ENCODE data around the gene SHCBP1L. TPM values are rescaled to one million over a fixed set of nuclear protein-coding genes. Genes with fewer than 3 reads are reported as not detected.

SHCBP1L gene
- total and polyA plus RNA-seq, 9 of the 15 experiments (the other 6 are each of a cell fraction or from before 2014, with no cell fraction given) = not detected

- TF ChIP-seq ZFP30 (CRISPR knock-in tag; IDR thresholded peaks at IDR 0.05; ENCODE audit: borderline replicate concordance) (no peak), C11orf30 (IDR thresholded peaks at IDR 0.05; ENCODE audit: low read depth) (0 out of 2 replicates have a peak, but pooled peaks have one; percentile 9), HIVEP1 (CRISPR knock-in tag; IDR thresholded peaks at IDR 0.05) (no peak), NFIC (IDR thresholded peaks at IDR 0.05) (no peak), ZC3H8 (IDR thresholded peaks at IDR 0.05) (no peak), MAFF (IDR thresholded peaks at IDR 0.05; ENCODE audit: low read length) (0 out of 2 replicates have a peak, but pooled peaks have one; percentile 12), SNRNP70 (optimal IDR thresholded peaks at IDR 0.05; ENCODE audit: low read depth, low read length) (no peak), PTTG1 (tag; IDR thresholded peaks at IDR 0.05; ENCODE audit: low read depth) (no peak), ZBTB2 (IDR thresholded peaks at IDR 0.05) (no peak), GMEB1 (CRISPR knock-in tag; IDR thresholded peaks at IDR 0.05) (no peak), HMBOX1 (IDR thresholded peaks at IDR 0.05) (no peak), SIN3B (IDR thresholded peaks at IDR 0.05; ENCODE audit: low read depth) (no peak), STAT5A (IDR thresholded peaks at IDR 0.05; ENCODE audit: borderline replicate concordance, low read length) (no peak), SUPT5H (IDR thresholded peaks at IDR 0.05) (no peak), MAFK (IDR thresholded peaks at IDR 0.05; ENCODE audit: low read length) (peak; percentile 45; the same call in 1 of the 2 replicates), U2AF1 (optimal IDR thresholded peaks at IDR 0.05; ENCODE audit: low read depth, low read length) (no peak)
- TF ChIP-seq, protein P1, sequence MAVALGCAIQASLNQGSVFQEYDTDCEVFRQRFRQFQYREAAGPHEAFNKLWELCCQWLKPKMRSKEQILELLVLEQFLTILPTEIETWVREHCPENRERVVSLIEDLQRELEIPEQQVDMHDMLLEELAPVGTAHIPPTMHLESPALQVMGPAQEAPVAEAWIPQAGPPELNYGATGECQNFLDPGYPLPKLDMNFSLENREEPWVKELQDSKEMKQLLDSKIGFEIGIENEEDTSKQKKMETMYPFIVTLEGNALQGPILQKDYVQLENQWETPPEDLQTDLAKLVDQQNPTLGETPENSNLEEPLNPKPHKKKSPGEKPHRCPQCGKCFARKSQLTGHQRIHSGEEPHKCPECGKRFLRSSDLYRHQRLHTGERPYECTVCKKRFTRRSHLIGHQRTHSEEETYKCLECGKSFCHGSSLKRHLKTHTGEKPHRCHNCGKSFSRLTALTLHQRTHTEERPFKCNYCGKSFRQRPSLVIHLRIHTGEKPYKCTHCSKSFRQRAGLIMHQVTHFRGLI (CRISPR knock-in tag; IDR thresholded peaks at IDR 0.05) = no peak
- TF ChIP-seq, protein P2, sequence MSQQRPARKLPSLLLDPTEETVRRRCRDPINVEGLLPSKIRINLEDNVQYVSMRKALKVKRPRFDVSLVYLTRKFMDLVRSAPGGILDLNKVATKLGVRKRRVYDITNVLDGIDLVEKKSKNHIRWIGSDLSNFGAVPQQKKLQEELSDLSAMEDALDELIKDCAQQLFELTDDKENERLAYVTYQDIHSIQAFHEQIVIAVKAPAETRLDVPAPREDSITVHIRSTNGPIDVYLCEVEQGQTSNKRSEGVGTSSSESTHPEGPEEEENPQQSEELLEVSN (IDR thresholded peaks at IDR 0.05; ENCODE audit: borderline replicate concordance in 1 of 2, extremely low read depth in 1 of 2, insufficient read depth in 1 of 2, insufficient read length in 1 of 2, low read depth in 1 of 2, low read length in 1 of 2, poor library complexity in 1 of 2, severe bottlenecking in 1 of 2) = no peak
- TF ChIP-seq, protein P3, sequence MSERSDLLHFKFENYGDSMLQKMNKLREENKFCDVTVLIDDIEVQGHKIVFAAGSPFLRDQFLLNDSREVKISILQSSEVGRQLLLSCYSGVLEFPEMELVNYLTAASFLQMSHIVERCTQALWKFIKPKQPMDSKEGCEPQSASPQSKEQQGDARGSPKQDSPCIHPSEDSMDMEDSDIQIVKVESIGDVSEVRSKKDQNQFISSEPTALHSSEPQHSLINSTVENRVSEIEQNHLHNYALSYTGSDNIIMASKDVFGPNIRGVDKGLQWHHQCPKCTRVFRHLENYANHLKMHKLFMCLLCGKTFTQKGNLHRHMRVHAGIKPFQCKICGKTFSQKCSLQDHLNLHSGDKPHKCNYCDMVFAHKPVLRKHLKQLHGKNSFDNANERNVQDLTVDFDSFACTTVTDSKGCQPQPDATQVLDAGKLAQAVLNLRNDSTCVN (CRISPR knock-in tag; IDR thresholded peaks at IDR 0.05) = no peak
Measured at GRCh38 chr1:182857212-182857611, 95.8 kb downstream of the SHCBP1L start (continued).

All from K562 (cell line).